Measurements from ENCODE around the gene DGKB.

DGKB gene

DNA sequence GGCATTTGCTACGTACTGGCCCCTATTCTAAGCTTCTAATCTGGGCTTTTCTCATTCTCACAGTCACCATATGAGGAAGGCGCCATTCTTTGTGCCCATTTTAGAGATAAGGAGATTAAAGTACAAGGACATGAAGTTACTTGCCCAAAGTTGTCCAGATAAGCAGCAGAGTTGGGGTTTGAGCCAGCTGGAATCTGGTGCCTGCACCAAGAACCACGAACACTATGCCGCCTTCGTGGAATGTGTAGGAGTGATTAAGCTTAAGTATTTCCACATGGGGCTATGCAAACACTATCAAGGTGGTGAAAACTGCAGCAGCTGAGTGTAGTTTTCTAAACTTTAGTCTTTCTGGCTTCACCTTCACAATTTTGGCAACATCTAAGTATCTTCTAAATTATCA, 570.4 kb downstream of the DGKB start:
- TF ChIP-seq HDGF (IDR thresholded peaks at IDR 0.05; ENCODE audit: borderline replicate concordance) (no peak), ELF4 (IDR thresholded peaks at IDR 0.05) (no peak), ARNT (IDR thresholded peaks at IDR 0.05) (no peak), NFRKB (IDR thresholded peaks at IDR 0.05) (no peak), FOXA1 (IDR thresholded peaks at IDR 0.05) (no peak), FOXK2 (IDR thresholded peaks at IDR 0.05) (no peak), CTBP1 (IDR thresholded peaks at IDR 0.05; ENCODE audit: borderline replicate concordance) (no peak), ZNF384 (IDR thresholded peaks at IDR 0.05) (no peak), TARDBP (IDR thresholded peaks at IDR 0.05) (no peak), BHLHE40 (IDR thresholded peaks at IDR 0.05; ENCODE audit: borderline replicate concordance) (no peak), L3MBTL2 (conservative IDR thresholded peaks at IDR 0.05) (no peak), SUZ12 (IDR thresholded peaks at IDR 0.05) (no peak)
- ChIA-PET POLR2A (no interaction called here), CTCF (interaction anchor here (0.5 kb wide), 1 partner anchor 19 kb away, joined by 5 read pairs; no protein-coding TSS in a partner anchor)
- DNase-seq (ENCODE audit: extremely low spot score), result no peak

DNA sequence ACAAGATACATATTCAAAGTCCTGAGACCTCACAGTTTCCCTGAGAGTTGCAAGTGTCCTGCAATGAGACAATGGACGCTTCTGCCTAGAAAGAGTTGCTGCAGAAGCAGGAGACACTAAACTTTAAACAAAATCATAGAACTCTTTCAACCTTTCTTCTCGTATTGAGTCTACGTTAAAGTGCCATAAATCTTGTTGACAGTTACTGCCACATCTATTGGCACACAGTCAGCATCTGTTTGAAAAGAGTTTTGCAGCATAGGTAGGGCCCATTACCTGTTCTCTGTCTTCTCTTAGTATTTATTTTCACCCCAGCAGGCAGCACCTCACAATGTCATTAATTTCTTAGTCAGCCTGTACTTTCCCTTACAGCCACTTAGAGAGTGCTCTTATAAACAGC, 577.8 kb downstream of the DGKB start:
- no peak for DNase-seq (ENCODE audit: extremely low spot score)
- POLR2A ChIA-PET, result no interaction called here

DNA sequence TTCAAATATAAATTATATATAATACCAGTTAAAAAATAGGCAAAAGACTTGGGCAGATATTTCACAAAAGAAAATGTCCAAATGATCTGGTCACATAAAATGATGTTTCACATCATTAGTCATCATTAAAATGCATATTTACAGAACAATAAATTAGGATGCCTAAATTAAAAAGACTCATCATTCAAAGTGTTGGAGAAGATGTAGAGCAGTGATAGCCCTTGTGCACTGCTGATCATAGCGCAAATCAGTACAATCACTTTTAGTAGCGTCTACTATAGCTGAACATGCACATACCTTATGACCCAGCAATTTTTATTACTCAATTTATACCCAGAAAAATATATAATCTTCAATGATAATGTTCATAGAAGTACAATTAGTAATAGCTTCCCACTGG, 579.8 kb downstream of the DGKB start:
- POLR2A ChIA-PET, result no interaction called here
- CTCF ChIA-PET, result no interaction called here

More for the DNA sequence above, 577.8 kb downstream of the DGKB start:
- CTCF ChIA-PET, result no interaction called here
- TF ChIP-seq, protein P1, sequence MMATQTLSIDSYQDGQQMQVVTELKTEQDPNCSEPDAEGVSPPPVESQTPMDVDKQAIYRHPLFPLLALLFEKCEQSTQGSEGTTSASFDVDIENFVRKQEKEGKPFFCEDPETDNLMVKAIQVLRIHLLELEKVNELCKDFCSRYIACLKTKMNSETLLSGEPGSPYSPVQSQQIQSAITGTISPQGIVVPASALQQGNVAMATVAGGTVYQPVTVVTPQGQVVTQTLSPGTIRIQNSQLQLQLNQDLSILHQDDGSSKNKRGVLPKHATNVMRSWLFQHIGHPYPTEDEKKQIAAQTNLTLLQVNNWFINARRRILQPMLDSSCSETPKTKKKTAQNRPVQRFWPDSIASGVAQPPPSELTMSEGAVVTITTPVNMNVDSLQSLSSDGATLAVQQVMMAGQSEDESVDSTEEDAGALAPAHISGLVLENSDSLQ (IDR thresholded peaks at IDR 0.05), result peak; percentile 67
- no peak for TF ChIP-seq CTBP1 (IDR thresholded peaks at IDR 0.05; ENCODE audit: borderline replicate concordance)

DNA sequence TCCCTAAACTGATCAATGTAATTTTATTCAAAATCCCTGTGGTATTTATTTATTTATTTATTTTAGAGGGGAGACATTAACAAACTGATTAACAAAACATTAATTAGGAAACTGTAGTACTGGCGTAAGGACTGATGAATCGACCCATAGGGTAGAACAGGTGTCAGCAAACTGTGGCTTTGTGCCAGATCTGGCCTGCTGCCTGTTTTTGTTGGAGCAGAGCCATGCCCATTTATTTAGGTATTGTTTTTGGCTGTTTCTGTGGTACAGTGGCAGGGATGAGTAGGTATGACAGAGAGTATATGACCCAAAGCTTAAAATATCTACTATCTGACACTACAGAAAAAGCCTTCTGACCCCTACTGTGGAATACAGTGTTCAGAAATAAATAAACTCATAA, 580.6 kb downstream of the DGKB start:
- no peak for DNase-seq (ENCODE audit: extremely low spot score)
- TF ChIP-seq FOXM1 (IDR thresholded peaks at IDR 0.05; ENCODE audit: borderline replicate concordance) (no peak), ZNF384 (IDR thresholded peaks at IDR 0.05) (no peak), BHLHE40 (IDR thresholded peaks at IDR 0.05; ENCODE audit: borderline replicate concordance) (no peak), SP1 (IDR thresholded peaks at IDR 0.05) (no peak), SUZ12 (IDR thresholded peaks at IDR 0.05) (no peak)
- CTCF ChIA-PET, result no interaction called here
- POLR2A ChIA-PET, result no interaction called here

More for the DNA sequence above, 579.8 kb downstream of the DGKB start:
- TF ChIP-seq HDGF (IDR thresholded peaks at IDR 0.05; ENCODE audit: borderline replicate concordance), result no peak
- TF ChIP-seq TARDBP (IDR thresholded peaks at IDR 0.05), result no peak
- TF ChIP-seq NFRKB (IDR thresholded peaks at IDR 0.05), result no peak
- no peak for TF ChIP-seq ARNT (IDR thresholded peaks at IDR 0.05)
- no peak for TF ChIP-seq FOXK2 (IDR thresholded peaks at IDR 0.05)
- TF ChIP-seq CTBP1 (IDR thresholded peaks at IDR 0.05; ENCODE audit: borderline replicate concordance), result no peak
- TF ChIP-seq SUZ12 (IDR thresholded peaks at IDR 0.05), result no peak
- TF ChIP-seq ELF4 (IDR thresholded peaks at IDR 0.05), result no peak
- TF ChIP-seq ZNF384 (IDR thresholded peaks at IDR 0.05), result no peak
- no peak for TF ChIP-seq L3MBTL2 (conservative IDR thresholded peaks at IDR 0.05)
- TF ChIP-seq FOXA1 (IDR thresholded peaks at IDR 0.05), result no peak
- TF ChIP-seq BHLHE40 (IDR thresholded peaks at IDR 0.05; ENCODE audit: borderline replicate concordance), result no peak
- TF ChIP-seq LEF1 (IDR thresholded peaks at IDR 0.05; ENCODE audit: borderline replicate concordance), result no peak
- no peak for DNase-seq (ENCODE audit: extremely low spot score)

DNA sequence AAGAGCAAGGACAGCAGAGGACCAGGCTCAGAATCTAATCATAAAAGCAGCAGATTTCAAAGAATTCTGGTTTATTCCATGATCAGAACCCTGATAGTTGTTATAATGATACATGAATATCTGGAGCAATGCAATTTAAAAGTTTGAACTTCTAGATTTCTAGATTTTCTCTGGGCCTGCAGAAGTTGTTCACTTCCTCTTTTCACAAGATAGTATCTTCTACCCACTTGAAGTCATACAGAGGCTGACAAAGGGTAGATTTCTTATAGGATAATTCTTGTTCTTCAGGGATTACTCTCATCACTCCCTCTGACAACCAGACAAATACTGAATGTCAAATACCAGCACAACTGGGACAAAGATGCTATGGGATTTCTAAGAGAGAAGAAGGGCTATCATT, 593.1 kb downstream of the DGKB start:
- DNase-seq (ENCODE audit: extremely low spot score), result no peak
- CTCF ChIA-PET, result no interaction called here

DNA sequence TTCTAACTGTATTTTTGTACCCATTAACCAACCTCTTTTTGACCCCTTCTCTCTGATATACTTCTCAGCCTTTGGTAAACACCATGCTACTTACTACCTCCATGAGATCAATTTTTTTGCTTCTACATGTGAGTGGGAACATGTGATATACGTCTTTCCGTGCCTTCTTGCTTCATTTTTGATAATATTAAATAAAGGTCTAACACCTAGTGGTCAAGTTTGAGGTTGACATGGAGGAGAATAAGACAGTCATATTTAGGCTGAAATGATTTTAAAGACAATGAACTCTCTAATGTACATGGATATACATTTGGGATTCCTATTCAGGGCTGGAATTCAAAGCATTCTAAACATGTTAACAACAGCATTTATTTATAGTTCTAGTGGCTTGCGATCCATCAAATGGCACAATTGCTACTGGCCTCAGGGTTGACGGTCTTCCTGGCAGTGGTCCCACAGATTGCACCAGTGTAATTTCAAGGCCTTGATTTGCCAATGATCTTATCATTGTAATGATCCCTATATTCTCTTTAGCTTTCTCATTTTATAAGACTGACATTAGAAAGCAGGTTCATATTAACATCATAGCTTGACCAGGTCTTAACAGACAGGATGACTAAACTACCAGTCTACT, 597.2 kb downstream of the DGKB start:
- POLR2A ChIA-PET, result no interaction called here

More for the DNA sequence above, 593.1 kb downstream of the DGKB start:
- TF ChIP-seq ELF4 (IDR thresholded peaks at IDR 0.05) (no peak), TARDBP (IDR thresholded peaks at IDR 0.05) (no peak), SP1 (IDR thresholded peaks at IDR 0.05) (no peak), CTBP1 (IDR thresholded peaks at IDR 0.05; ENCODE audit: borderline replicate concordance) (no peak), ZNF384 (IDR thresholded peaks at IDR 0.05) (no peak)
- POLR2A ChIA-PET, result no interaction called here

DNA sequence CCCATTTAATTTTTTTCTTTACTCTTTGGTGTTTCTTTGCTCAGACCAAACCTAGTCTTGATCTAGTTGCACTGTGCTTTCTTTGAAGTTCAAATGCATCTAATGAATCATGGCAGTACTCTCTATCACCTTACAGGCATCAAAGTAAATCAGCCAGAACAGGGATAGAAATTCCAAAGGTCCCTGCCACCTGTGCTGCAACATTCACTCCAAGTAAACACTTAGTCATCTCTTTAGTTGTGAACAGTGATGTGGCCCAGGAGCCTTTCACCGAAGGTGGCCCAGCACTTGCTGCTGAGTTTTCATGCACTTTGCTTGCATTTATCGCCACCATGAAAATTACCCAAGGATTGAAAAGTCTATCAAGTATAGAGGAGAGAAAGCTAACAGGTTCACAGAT, 599.0 kb downstream of the DGKB start:
- POLR2A ChIA-PET, result no interaction called here
- no peak for TF ChIP-seq SP1 (IDR thresholded peaks at IDR 0.05)
- no peak for TF ChIP-seq BHLHE40 (IDR thresholded peaks at IDR 0.05; ENCODE audit: borderline replicate concordance)
- no peak for TF ChIP-seq ELF4 (IDR thresholded peaks at IDR 0.05)
- TF ChIP-seq LEF1 (IDR thresholded peaks at IDR 0.05; ENCODE audit: borderline replicate concordance), result no peak
- no peak for TF ChIP-seq FOXK2 (IDR thresholded peaks at IDR 0.05)
- TF ChIP-seq, protein P1 (IDR thresholded peaks at IDR 0.05), result no peak
- no peak for TF ChIP-seq ARNT (IDR thresholded peaks at IDR 0.05)
- TF ChIP-seq ZNF384 (IDR thresholded peaks at IDR 0.05), result no peak
- no peak for TF ChIP-seq TARDBP (IDR thresholded peaks at IDR 0.05)
- no peak for TF ChIP-seq NFRKB (IDR thresholded peaks at IDR 0.05)
- no peak for TF ChIP-seq FOXM1 (IDR thresholded peaks at IDR 0.05; ENCODE audit: borderline replicate concordance)
- no peak for TF ChIP-seq HDGF (IDR thresholded peaks at IDR 0.05; ENCODE audit: borderline replicate concordance)
- TF ChIP-seq FOXA1 (IDR thresholded peaks at IDR 0.05), result no peak
- no peak for TF ChIP-seq L3MBTL2 (conservative IDR thresholded peaks at IDR 0.05)
- no peak for TF ChIP-seq CTBP1 (IDR thresholded peaks at IDR 0.05; ENCODE audit: borderline replicate concordance)
- no peak for TF ChIP-seq SUZ12 (IDR thresholded peaks at IDR 0.05)
- no peak for DNase-seq (ENCODE audit: extremely low spot score)
- CTCF ChIA-PET, result no interaction called here

More for the DNA sequence above, 597.2 kb downstream of the DGKB start:
- TF ChIP-seq ZNF384 (IDR thresholded peaks at IDR 0.05) (no peak), ELF4 (IDR thresholded peaks at IDR 0.05) (no peak), FOXA1 (IDR thresholded peaks at IDR 0.05) (no peak)
- DNase-seq (ENCODE audit: extremely low spot score), result no peak
- CTCF ChIA-PET, result no interaction called here

Measured in HEK293T (cell line).